Measurements from ENCODE around the gene RUFY4.
"Not testable (repeated sequence)": the region's sequence is repeated elsewhere in the genome, so short reads cannot be mapped to it uniquely, and the experiment has no call there.

GRCh38 chr2:218108834-218109233, 39.8 kb downstream of the RUFY4 start:
- TF ChIP-seq CTCF (conservative IDR thresholded peaks at IDR 0.05; ENCODE audit: low read depth in 2 of 2); EZH2 (IDR thresholded peaks at IDR 0.05; ENCODE audit: low read depth, unreplicated experiment); EZH2phosphoT487 (IDR thresholded peaks at IDR 0.05; ENCODE audit: unreplicated experiment); REST (IDR thresholded peaks at IDR 0.05; ENCODE audit: unreplicated experiment); POLR2AphosphoS5 (IDR thresholded peaks at IDR 0.05; ENCODE audit: low read depth); JUNB (IDR thresholded peaks at IDR 0.05; ENCODE audit: unreplicated experiment); STAT1 (IDR thresholded peaks at IDR 0.05; ENCODE audit: unreplicated experiment); ETS1 (IDR thresholded peaks at IDR 0.05): not testable (repeated sequence)

Data from GM23338 (cell line).